ENCODE measurements around the gene BNIP5. TPM values are rescaled to one million over a fixed set of nuclear protein-coding genes. Genes with fewer than 3 reads are reported as not detected.

The BNIP5 gene, protein sequence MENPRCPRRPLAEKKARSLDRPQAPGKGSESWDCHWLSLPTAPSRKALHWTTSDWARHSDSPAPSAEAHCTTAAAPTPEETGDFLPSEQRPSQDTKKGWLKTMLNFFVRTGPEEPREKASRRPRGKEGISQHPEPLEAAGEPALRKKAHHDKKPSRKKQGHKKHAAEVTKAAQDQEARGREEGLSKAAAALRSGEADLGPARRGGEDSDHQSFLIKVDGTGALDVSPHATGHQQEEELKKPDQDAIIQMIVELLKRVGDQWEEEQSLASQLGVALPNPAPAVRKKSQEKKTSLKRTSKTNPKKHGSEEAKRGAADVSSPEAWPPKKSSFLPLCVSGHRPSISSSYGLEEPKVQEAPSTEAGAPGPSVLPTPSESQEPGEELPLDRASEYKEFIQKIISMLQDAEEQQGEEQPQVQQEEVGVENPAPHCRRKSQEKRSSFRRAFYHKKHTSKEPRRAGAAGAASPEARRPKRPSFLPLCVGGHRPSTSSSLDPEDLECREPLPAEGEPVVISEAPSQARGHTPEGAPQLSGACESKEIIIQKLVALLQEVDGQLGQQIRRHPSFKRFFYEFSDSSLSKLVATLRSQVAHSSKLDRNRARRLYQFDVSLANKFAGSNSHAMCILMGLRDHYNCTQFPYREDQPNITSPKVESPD
- not detected for total RNA-seq

DNA sequence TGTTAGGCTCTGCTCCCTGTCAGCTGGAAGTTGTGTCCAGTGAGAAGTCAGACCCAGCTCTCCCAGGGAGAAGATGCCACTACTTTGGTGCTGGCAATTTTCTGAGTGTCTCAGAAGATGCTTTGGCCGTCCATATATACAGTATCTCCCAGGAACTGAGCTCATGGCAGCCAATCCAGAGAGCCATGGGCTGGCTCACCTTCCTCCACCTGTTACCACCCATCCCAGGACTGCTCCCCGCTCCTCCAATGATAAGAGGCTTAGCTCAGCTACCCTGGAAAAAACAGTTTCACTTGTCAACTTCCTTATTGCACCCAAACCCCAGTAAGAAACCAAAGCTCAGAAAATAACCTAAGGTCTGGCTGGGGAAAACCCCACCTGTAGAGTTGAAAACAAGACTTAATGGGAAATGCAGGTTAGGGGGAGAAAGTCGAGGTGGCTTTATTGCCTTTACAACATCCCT is at the start of gene BNIP5:
TSS of gene BNIP5 (minus strand) at position 110 of the 463 bp plus-strand sequence. CDS start 6,198 bp downstream, outside the sequence.
- H3K4me1 Mint-ChIP-seq = peaks cover 14% of the 10 kb centered on the region
- peaks cover 50% of the 10 kb centered on the region for H3K27me3 Mint-ChIP-seq
- H3K9me3 Mint-ChIP-seq = no peaks in the 10 kb centered on the region
- DNase-seq = no peak
- H3K36me3 Mint-ChIP-seq = no peaks in the 10 kb centered on the region
- no peak within 1 kb of the TSS for H3K27ac Mint-ChIP-seq
- no peak within 1 kb of the TSS for H3K4me3 Mint-ChIP-seq

DNA sequence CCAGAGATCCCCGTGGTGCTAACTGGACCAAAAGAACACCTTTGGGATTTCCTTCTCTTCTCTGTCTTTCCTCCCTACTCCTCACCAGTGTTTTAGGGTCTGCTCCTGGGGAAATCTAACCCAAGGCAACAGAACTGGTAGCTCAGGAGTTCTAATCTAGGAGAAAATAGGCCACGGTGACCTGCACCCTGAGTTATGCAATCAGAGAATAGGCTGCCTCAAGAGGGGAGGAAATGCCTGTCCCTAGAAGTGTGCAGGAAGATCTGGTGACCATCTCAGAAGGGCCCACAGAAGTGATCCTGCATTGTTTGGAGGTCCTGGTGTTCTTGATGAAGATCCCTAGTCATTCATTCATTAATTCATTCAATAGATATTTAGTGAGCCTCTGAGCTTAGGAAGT is 47.4 kb upstream of the BNIP5 start:
- peaks cover 15% of the 10 kb centered on the region for H3K4me1 Mint-ChIP-seq
- H3K4me3 Mint-ChIP-seq = no peak overlapping the region
- DNase-seq = no peak
- peaks cover 27% of the 10 kb centered on the region for H3K27me3 Mint-ChIP-seq
- H3K9me3 Mint-ChIP-seq = no peaks in the 10 kb centered on the region
- no peaks in the 10 kb centered on the region for H3K36me3 Mint-ChIP-seq
- no peak overlapping the region for H3K27ac Mint-ChIP-seq

DNA sequence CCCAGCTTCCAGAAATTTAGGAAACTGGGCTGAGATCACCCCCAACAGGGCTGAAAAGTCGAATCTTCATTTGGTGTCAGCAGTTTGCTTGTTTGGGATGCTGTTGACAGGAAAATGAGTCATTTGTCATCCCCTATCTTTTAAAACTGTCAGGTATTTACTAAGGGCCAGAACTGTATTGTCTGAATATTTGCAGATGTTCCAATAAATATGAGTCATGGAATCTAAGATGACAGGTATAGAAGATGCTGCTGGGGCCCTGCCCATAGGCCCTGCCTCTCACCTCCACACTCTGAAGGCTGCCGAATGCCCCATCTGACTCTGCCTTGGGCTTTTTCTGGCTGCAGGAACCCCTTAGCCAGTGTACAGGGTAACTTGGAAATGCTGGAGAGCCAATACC is 46.9 kb upstream of the BNIP5 start:
- H3K4me1 Mint-ChIP-seq = peaks cover 15% of the 10 kb centered on the region
- H3K36me3 Mint-ChIP-seq = no peaks in the 10 kb centered on the region
- no peak overlapping the region for H3K4me3 Mint-ChIP-seq
- DNase-seq = no peak
- H3K27ac Mint-ChIP-seq = no peak overlapping the region
- H3K9me3 Mint-ChIP-seq = no peaks in the 10 kb centered on the region
- peaks cover 25% of the 10 kb centered on the region for H3K27me3 Mint-ChIP-seq

DNA sequence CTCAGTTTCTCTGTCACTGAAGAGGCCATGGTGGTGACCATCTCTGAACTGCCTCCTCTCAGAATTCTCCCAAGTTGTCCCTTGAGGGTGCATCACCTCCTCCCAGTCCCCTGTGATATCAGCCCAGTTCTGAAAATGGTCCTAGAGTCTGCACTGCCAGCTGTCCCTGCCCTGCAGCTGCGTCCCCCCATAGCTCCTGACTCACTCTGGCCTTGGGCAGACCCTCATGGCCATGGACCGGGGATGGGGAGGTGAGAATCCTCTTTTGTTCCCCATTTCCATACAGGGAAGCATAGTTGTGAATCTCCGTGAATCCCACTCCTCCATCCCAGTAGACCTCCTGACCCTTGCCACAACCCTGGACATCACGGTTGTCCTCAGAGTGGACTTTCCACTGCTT is 46.3 kb upstream of the BNIP5 start:
- no peak for DNase-seq
- no peak overlapping the region for H3K4me3 Mint-ChIP-seq
- H3K9me3 Mint-ChIP-seq = no peaks in the 10 kb centered on the region
- no peaks in the 10 kb centered on the region for H3K36me3 Mint-ChIP-seq
- H3K27me3 Mint-ChIP-seq = peaks cover 19% of the 10 kb centered on the region
- peaks cover 11% of the 10 kb centered on the region for H3K4me1 Mint-ChIP-seq
- H3K27ac Mint-ChIP-seq = no peak overlapping the region

DNA sequence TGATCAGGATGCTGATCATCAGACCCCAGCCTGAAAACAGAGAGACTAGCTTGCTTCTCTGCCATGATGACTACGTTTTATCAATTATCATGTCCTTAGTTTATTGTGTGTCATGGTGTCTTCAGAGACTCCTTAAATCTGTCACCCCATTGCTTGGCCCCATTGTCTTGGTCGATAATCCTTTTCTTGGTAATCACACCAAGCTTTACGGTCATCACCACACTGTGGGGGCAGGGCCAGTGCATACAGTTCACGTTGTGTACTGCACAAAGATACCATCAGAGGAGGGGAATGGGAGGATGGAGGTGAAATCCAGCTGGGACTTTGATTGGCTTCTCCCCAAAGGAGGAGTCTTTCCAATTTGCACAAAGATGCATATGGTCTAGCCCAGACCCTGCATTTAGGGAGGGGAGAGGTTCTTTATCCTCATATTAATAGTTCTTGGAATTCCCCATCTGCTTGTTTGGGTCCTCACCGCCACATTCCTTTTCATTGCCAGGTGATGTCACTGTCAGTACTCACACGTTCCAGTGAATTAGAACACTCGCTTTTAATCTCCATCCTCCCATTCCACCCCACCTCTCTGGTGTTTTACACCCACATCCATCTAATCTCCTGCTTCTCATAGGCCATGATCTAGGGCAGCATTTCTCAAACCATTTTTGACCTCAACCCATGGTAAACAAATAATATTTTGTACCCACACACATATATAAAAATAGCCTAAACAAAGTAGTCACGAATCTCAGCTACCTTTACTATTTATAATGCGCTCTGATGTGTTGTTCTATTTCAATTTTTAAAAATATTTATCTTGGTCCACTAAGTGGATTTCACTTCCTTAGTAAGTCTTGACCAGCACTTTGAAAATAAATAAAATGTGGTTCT is 45.1 kb upstream of the BNIP5 start:
- Mint-ChIP-seq H3K27me3 (peaks cover 10% of the 10 kb centered on the region), H3K4me1 (peaks cover 6% of the 10 kb centered on the region), H3K36me3 (no peaks in the 10 kb centered on the region), H3K4me3 (no peak overlapping the region), H3K9me3 (no peaks in the 10 kb centered on the region), H3K27ac (no peak overlapping the region)
- no peak for DNase-seq

DNA sequence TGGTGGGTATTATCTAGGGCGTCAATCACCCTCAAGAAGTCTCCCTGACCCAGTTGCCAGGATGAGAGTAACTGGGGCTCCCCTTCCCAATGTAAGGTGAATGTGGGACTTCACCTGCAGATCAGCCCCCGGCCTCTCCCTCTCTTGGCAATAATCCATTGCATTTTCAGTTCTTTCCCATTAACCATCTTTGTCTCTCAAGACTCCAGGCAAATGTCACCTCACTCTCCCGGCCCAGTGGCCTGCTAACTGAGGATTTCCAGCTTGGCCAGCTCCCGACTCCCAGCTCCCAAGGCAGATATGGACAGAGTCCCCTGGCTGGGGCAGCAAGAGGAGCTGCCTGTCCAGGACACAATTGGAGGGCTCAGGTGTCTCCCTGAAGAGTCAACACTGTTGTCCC is 43.5 kb upstream of the BNIP5 start:
- Mint-ChIP-seq H3K36me3 (no peaks in the 10 kb centered on the region), H3K4me3 (no peak overlapping the region), H3K27ac (no peak overlapping the region), H3K27me3 (no peaks in the 10 kb centered on the region), H3K9me3 (no peaks in the 10 kb centered on the region), H3K4me1 (no peaks in the 10 kb centered on the region)
- no peak for DNase-seq

DNA sequence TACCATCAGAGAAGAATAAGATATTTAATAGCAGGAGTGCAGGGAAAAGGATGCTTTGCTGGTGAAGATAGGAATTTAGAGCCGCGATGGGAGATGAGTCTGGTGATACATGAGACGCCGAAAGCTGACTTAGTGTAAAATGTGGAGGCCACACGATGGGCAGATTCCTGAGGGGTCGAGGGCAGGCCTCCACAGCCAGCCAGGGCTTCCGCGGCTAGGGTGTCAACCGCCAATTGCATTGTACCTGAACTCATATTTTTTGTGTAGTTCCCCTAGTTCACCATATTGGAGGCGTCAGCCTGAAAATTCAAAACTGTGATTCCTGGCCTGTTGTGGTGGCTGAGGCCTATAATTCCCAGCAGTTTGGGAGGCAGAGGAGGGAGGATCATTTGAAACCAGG is 42.2 kb upstream of the BNIP5 start:
- Mint-ChIP-seq H3K27me3 (no peaks in the 10 kb centered on the region), H3K9me3 (no peaks in the 10 kb centered on the region), H3K4me3 (no peak overlapping the region), H3K36me3 (no peaks in the 10 kb centered on the region), H3K27ac (no peak overlapping the region), H3K4me1 (no peaks in the 10 kb centered on the region)
- no peak for DNase-seq

DNA sequence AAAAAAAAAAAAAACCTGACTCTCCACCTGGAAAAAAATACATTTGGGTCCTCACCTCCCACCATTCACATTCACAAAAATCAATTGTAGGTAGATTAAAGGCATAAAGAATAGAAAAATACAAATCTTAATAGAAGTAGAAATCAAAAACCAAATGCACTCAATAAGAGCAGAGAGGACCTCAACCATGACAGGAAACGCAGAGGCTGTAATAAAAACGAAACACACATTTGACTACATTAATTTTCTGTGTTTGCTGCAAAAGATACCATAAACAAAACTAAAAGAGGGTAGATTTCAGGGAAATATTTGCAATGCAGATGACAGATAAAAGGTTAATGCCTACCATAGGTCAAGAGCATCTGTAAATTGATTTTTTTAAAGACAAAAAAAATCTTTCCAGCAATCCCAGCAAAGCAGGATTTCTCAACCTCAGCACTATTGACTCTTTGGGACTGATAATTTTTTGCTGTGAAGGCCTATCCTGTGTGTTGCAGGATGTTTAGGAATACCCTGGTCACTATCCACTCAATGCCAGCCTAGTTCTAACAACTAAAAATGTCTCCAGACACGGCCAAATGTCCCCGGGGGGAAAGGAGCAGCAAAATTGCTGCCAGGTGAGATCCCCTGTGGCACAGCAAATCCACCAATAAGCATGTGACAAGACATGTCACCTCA is 41.7 kb upstream of the BNIP5 start:
- H3K27ac Mint-ChIP-seq = no peak overlapping the region
- no peak for DNase-seq
- H3K4me1 Mint-ChIP-seq = no peaks in the 10 kb centered on the region
- no peaks in the 10 kb centered on the region for H3K27me3 Mint-ChIP-seq
- no peaks in the 10 kb centered on the region for H3K9me3 Mint-ChIP-seq
- H3K36me3 Mint-ChIP-seq = no peaks in the 10 kb centered on the region
- H3K4me3 Mint-ChIP-seq = no peak overlapping the region

DNA sequence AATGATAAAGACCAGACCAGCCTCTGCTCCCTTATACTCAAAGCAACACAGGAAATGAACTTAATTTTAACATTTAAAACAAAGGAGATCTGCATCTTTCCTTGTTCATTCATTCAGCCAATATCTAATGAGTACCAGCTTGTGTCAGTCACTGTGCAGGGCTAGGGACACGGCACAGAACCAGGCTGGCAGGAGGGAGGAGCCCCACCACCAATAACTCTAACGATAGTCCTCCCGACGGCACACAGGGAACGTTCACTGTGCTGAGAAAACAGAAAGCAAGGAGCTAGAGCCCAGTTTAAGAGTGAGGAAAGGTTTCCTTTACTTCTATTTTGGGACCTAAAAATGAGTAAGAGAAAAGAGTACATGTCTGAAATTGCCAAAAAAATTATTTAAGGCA is 40.9 kb upstream of the BNIP5 start:
- Mint-ChIP-seq H3K4me1 (no peaks in the 10 kb centered on the region), H3K27me3 (no peaks in the 10 kb centered on the region), H3K36me3 (no peaks in the 10 kb centered on the region), H3K4me3 (no peak overlapping the region), H3K9me3 (no peaks in the 10 kb centered on the region), H3K27ac (no peak overlapping the region)
- DNase-seq = no peak

DNA sequence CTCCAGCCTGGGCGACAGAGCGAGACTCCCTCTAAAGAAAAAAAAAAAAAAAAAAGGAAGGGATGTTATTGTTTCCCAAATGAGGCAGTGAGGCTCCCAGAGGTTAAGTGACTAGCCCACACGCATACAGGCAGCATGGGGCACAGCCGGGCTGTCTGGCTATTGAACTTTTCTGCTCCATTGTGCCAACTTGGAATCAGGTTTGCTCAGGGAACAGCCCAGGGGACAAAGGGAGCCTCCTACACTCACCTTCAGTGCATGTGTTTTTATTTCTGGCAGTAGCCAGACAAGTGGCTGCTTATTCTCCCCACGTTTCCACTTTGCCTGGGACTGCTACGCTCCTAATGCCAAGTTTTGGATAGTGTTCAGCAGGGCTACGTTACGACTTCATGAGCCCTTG is 40.1 kb upstream of the BNIP5 start:
- Mint-ChIP-seq H3K27me3 (no peaks in the 10 kb centered on the region), H3K9me3 (no peaks in the 10 kb centered on the region), H3K4me3 (no peak overlapping the region), H3K4me1 (no peaks in the 10 kb centered on the region), H3K36me3 (no peaks in the 10 kb centered on the region), H3K27ac (no peak overlapping the region)
- no peak for DNase-seq

DNA sequence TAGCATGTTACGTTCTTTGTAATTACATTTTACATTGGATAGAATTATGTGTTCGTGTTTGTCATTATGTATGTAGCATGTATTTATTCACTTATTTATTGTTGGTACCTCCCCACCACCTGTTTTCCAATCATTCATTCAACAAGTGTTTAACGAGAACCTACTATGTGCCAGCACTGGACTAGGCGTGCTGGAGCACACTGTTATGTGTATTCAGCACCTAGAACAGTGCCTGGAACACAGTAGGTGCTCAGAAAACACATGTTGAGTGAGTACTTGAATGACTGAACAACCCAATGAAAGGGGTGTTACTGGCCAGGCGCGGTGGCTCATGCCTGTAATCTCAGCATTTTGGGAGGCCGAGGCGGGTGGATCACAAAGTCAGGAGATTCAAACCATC is 39.5 kb upstream of the BNIP5 start:
- no peaks in the 10 kb centered on the region for H3K36me3 Mint-ChIP-seq
- no peaks in the 10 kb centered on the region for H3K27me3 Mint-ChIP-seq
- no peaks in the 10 kb centered on the region for H3K4me1 Mint-ChIP-seq
- H3K27ac Mint-ChIP-seq = no peak overlapping the region
- no peaks in the 10 kb centered on the region for H3K9me3 Mint-ChIP-seq
- H3K4me3 Mint-ChIP-seq = no peak overlapping the region
- no peak for DNase-seq

DNA sequence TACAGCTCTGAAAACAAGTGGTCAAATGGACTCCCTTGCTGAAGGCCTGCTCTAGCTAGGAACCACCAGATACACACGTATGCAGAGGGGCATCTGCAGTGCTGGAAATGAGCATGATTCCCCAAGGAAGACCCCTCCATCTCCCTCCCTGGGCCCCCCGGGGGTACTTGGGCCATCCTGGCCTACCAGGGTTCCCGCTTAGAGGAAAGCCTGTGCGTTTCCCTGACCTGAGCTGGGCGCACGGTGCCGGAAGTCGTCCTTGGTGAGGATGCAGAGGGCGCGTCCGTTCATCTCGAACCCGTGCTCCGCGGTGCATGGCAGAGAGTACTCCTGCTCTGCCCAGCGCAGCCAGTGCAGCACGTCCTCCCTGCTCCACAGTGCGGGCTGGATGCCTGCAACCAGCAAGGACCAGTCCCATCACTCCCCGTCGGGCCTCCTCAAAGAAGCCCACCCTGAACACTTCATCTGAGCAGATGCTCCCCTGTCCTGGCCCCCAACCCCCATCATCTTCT is 39.0 kb upstream of the BNIP5 start:
- no peaks in the 10 kb centered on the region for H3K27me3 Mint-ChIP-seq
- no peak overlapping the region for H3K4me3 Mint-ChIP-seq
- no peaks in the 10 kb centered on the region for H3K9me3 Mint-ChIP-seq
- no peak for DNase-seq
- H3K27ac Mint-ChIP-seq = no peak overlapping the region
- no peaks in the 10 kb centered on the region for H3K36me3 Mint-ChIP-seq
- H3K4me1 Mint-ChIP-seq = no peaks in the 10 kb centered on the region

DNA sequence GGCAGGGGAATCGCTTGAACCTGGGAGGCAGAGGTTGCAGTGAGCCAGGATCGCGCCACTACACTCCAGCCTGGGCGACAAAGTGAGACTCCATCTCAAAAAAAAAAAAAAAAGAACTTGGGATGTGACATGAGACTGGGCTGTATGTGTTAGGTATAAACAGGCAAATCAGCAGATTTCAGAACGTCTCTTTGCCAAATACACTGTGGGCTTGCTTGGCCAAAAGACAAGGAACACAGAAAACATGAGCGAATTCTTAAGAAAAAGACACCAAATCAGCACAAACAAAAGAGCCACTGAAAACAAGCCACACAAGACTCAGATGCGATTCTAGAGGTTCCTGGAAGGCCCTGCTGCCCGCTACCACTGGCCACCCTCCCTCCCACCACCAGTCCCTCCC is 38.3 kb upstream of the BNIP5 start:
- Mint-ChIP-seq H3K4me1 (no peaks in the 10 kb centered on the region), H3K27ac (no peak overlapping the region), H3K36me3 (no peaks in the 10 kb centered on the region), H3K4me3 (no peak overlapping the region), H3K9me3 (no peaks in the 10 kb centered on the region), H3K27me3 (no peaks in the 10 kb centered on the region)
- no peak for DNase-seq

DNA sequence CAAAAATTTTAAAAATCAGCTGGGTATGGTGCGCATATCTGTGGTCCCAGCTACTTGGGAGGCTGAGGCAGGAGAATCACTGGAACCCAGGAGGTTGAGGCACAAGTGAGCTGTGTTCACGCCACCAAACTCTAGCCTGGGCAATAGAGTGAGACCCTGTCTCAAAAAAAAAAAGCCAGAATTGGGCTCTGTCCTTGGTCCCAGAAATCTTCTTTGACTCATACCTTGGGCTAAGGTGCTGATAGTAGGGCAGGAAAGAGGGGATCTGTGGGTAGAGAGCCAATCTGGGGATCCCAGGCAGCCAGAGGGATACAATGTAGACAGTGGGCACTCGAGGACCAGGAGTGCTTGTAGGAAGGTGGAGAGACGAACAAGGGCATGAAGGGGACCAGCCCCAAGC is 37.5 kb upstream of the BNIP5 start:
- Mint-ChIP-seq H3K4me3 (no peak overlapping the region), H3K36me3 (no peaks in the 10 kb centered on the region), H3K9me3 (no peaks in the 10 kb centered on the region), H3K4me1 (no peaks in the 10 kb centered on the region), H3K27me3 (no peaks in the 10 kb centered on the region), H3K27ac (no peak overlapping the region)
- DNase-seq = no peak
